NK-92 treated with Interleukin-12 subunit alpha and Interleukin-12 subunit beta, amount 100 ng/mL, for 24 hours (cell line): Measurements from ENCODE around the gene NDST3.
A peak's percentile ranks its signal among the peaks of the same experiment; 100 is the strongest.
"Not testable (repeated sequence)": the region's sequence is repeated elsewhere in the genome, so short reads cannot be mapped to it uniquely, and the experiment has no call there.

Experiments
- DNase-seq: peaks from one replicate; lab custom pipeline; 2025; lab: John Stamatoyannopoulos, UW

NDST3 gene

GRCh38 chr4:118273642-118274041, 239.4 kb downstream of the NDST3 start:
- DNase-seq, result no peak

DNA sequence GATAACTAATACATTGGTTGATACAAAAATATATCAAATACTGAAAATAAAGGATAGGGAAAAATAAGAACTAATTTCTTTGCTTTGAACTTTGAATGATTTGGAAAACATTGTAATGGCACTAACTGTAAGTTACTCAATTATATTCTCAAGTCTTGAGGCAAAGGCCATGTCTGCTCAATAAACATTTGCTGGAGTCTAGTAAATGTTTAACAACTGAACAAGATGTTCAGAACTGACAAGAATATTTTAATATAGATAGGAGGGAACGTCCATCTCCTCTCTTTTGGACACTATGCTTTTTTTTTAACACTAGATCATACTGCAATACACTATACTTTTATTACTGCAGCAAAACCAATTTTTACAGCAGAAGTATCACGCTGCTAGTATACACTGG, 242.3 kb downstream of the NDST3 start:
- no peak for DNase-seq

- no peak for DNase-seq
Measured at GRCh38 chr4:118277243-118277642, 243.0 kb downstream of the NDST3 start.

GRCh38 chr4:118278473-118279274, 244.4 kb downstream of the NDST3 start:
- peak; percentile 97 for DNase-seq

- DNase-seq, result no peak
Measured at GRCh38 chr4:118279328-118279727, 245.0 kb downstream of the NDST3 start.

DNA sequence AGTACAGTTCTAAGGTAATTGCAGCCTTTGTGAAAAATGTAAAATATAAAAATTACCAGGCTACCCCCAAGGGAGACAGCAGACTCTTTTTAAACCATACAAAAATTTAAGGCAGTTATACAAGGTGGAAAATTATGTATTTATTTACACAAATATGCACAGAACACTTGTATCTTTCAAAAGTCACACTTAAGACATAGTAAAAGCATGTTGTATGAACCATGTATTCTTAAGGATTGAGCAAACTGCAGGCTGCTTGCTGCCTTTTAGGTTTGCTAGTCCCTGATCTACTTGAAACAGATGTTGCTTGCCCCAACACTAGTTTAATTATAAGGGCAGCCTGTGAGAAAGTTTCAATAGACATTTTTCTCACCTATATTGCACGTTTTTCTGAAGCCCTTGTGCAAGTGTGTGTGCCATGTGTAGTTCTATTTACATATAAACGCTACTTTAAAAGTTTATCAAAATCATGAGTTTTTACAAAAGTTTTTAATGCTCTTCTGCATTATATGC, 245.7 kb downstream of the NDST3 start:
- no peak for DNase-seq

DNA sequence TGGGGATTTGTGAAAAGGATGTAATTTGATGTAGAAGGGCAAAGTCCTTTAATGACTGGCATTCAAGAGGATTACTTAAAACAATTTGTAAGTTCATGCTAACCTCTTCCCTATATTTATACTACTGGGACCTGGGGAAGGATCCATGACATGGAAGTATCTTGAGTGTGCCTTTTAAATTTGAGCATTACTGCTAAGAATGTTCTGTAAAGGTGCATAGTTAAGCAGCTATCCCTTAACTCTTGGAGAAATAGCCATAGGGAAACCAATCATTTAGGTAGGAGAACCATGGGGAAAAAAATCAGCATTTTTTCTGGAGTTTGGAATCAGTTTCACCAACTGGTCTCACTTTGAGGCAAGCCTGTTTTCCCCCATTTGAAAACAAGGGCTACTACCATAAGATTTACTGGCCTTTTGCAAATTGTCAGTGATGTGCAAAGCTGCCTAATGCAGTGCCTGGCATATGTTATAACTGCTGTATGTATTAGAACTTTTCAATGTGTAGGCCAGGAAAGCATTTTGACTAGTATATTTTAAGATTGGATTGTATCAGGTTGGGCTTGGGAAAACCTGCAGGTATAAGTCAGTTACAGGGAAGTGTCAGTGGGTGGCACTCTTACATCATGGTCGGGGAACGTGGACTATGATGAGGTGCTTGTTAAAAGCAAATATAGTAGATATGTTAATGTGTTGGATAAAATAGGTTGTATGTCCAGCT, 246.4 kb downstream of the NDST3 start:
- DNase-seq, result peak; percentile 4

- no peak for DNase-seq
Measured at GRCh38 chr4:118281611-118282442, 247.5 kb downstream of the NDST3 start.

DNA sequence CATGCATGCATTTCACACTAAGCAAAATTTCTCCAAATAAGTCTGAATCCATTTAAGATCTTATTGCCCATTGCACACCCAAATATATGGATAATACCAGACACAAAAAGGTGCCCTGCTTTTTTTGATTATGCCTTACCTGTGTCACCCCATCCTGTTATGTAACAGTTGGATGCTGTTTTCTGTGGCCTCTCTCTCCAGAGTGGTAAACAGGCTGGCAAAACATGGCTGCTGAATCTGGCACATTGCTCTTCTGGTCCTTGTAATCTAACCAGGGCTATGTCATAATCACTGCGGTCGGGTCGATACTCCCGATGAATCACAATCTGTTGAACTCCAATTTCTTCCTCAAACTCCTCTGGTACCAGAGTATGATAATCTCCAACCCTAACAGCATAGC, 248.4 kb downstream of the NDST3 start:
- DNase-seq, result no peak

- DNase-seq, result no peak
Measured at GRCh38 chr4:118284169-118284568, 249.9 kb downstream of the NDST3 start.

GRCh38 chr4:118285931-118286330, 251.6 kb downstream of the NDST3 start:
- no peak for DNase-seq

- DNase-seq, result no peak
Measured at GRCh38 chr4:118286685-118287084, 252.4 kb downstream of the NDST3 start.

- no peak for DNase-seq
Measured at GRCh38 chr4:118287711-118288451, 253.6 kb downstream of the NDST3 start.

- no peak for DNase-seq
Measured at GRCh38 chr4:118289794-118290193, 255.5 kb downstream of the NDST3 start.

DNA sequence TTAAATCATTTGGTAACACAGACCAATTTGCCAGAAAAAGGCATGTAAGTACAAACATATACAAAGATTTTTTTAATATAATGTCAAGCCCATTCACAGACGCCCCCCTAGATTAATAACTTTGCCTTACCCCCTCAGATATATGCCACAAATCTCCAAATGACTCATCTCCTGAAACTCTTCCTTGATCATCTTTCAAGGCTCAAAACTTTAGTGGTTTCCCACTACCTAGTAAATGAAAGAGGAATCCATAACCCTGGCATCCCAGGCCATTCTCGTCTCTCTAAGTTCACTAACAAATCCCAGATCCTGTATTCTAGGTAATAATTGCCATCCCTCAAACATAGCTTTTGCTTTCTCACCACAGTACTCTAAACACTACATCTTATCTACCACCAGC, 256.7 kb downstream of the NDST3 start:
- no peak for DNase-seq

DNA sequence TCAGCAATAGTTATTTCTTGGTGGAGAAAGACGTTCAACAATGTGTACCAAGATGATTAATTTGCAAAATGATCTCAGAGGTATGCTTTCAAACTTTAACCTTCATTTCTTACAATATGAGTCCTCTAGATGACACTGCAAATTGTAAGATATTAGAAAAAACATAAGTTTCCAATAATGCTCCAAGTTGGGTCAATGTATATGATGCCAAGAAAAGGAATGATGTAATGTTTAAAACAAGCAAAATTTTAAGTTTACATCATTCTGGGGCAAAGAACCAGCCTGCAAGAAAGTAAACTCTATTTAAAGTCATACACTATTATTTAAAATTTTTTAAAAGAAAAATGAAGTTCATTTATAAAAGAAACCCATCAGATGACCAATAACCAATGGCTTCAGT, 262.4 kb downstream of the NDST3 start:
- no peak for DNase-seq

- DNase-seq, result not testable (repeated sequence)
Measured at GRCh38 chr4:118299619-118300018, 265.3 kb downstream of the NDST3 start.

DNA sequence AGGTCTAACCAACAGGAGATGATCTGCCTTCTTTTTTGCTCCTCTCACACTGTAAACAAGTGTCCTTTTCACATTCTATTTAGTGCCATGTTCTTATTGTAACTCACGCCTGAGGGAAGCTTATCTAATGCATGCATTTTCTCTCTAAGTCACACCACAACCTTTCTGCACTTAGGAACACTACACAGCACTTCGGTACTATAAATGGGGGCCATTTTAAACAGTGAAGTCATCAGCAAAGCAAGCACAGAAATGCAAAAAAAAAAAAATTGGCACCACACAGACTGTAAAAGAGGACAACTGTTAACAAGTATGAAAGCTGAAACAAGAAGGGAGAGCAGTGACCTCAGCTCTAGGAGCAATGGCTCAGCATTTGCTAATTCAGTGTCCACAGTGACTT, 273.4 kb downstream of the NDST3 start:
- no peak for DNase-seq
